Psoas muscle (tissue), 8 donors: Measurements from ENCODE around the gene MAPK11. TPM values are rescaled to one million over a fixed set of nuclear protein-coding genes. Genes with fewer than 3 reads are reported as not detected.

Experiments
- ATAC-seq, 4 donors: fragments of 200-7000 bp; cut with Tn5 transposase; one replicate each; pipeline ENCODE4 v1.9.1; 2020; ENCODE audit warnings: moderate library complexity in 3 of 4, mild to moderate bottlenecking in 2 of 4
- DNase-seq, 2 donors: peaks; one replicate each; pipeline ENCODE4 v3.0.0-alpha.2; 2020
- H3K27ac ChIP-seq: fragments of 200-600 bp; one replicate; pipeline ENCODE4 v1.8.0; 2022
- H3K27me3 ChIP-seq, 3 donors: fragments of 200-600 bp in 1 of 3; one replicate each; pipeline versions ENCODE4 v1.6.1 to v1.8.0; 2013 to 2022; ENCODE audit warnings: low read length in 2 of 3, mild to moderate bottlenecking in 2 of 3, moderate library complexity in 1 of 3; ENCODE audit not compliant: insufficient read depth in 3 of 3
- H3K36me3 ChIP-seq, 2 donors: fragments of 200-600 bp in 1 of 2; one replicate each; pipeline versions ENCODE4 v1.6.1 to v1.8.0; 2013 to 2022; ENCODE audit warnings: low read depth in 1 of 2, mild to moderate bottlenecking in 1 of 2, moderate library complexity in 1 of 2; ENCODE audit not compliant: insufficient read depth in 1 of 2
- H3K4me1 ChIP-seq: fragments of 200-600 bp; one replicate; pipeline ENCODE4 v1.8.0; 2022
- H3K4me3 ChIP-seq: fragments of 200-600 bp; one replicate; pipeline ENCODE4 v1.8.0; 2022; ENCODE audit warnings: mild to moderate bottlenecking
- H3K9me3 ChIP-seq: fragments of 200-600 bp; one replicate; pipeline ENCODE4 v1.8.0; 2022
- WGBS, 3 donors: extraction: QIAGEN DNeasy Blood & Tissue Kit; methylation state at CpG; one replicate each; pipeline versions ENCODE4 v1.1.6 to v1.1.7; 2013; 5-methylcytosine and 5-hydroxymethylcytosine counted together
- intact Hi-C, 2 donors: fragments of 100-400 bp; cut with DNase I; formaldehyde crosslinking; loops; one replicate each; pipeline versions ENCODE4 v1.11.0 to v1.14.2; 2022
- polyA plus RNA-seq, 3 donors: library from polyadenylated mRNA; stranded (reverse); fragments of 200-250 nt; gene quantifications; one replicate each; pipeline ENCODE4 v1.2.3, GENCODE V29; 2013
- total RNA-seq, 4 donors: library from RNA; stranded (reverse); fragmentation: NEBNext Ultra II Directional in 2 of 4; extraction: Animal tissue kit (Norgen Biotek cat#: 25700) in 2 of 4; gene quantifications; one replicate each; pipeline versions ENCODE4 v1.2.1 to v1.2.4, GENCODE V29; 2021 to 2023
- TF ChIP-seq, protein P1 (sequence below): fragments of 200-600 bp; IDR thresholded peaks from one replicate; pipeline ENCODE4 v1.8.0; 2022; ENCODE audit warnings: antibody characterized with exemption
- donor health status: healthy with polysubstance abuse.
- donor health status: DM: no; HTN: no; CAD: no; lungs with moderate emphysema.
- donor health status: Bipolar disorder and iron deficiency.
- donor health status: healthy.
- donor health status: DM: yes; HTN: yes; CAD: no.
- donor health status: DM: no; HTN: no; CAD: no.
- donor health status: DM: no; HTN: no; CAD: no.
- donor health status: DM: yes; HTN: yes; CAD: no.

The MAPK11 gene
- total and polyA plus RNA-seq, 7 donors, result 1.7 to 6.3 (median 4.8) TPM

DNA sequence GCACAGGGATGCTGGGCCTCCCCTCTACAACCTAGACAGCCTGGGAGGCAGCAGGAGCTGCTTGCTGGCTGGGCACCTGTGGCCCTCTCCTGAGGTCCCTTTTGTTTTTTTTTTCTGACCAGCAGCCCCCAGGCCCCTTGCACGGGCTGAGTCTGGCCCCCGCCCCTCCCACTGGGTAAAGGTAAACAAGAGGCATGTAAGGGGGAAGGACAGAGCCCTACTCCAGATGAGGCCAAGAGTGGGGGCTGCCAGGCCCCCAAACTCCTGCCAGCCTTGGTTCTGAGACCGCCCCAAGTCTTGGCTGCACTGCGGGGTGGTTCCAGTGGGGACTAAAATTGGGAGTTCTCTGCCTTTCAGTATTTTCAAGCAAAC is 28.1 kb upstream of the MAPK11 start:
- 73 to 92% (median 87%) methylated on average over 3 to 4 of the region's 4 CpGs for WGBS, 3 donors
- H3K4me3 ChIP-seq, result no peak overlapping the region
- H3K27me3 ChIP-seq, result peaks cover 0 to 5% (median 0%) of the 10 kb centered on the region in 3 donors
- no peaks in the 10 kb centered on the region for H3K9me3 ChIP-seq
- intact Hi-C loops, result no loop called here
- TF ChIP-seq, protein P1, sequence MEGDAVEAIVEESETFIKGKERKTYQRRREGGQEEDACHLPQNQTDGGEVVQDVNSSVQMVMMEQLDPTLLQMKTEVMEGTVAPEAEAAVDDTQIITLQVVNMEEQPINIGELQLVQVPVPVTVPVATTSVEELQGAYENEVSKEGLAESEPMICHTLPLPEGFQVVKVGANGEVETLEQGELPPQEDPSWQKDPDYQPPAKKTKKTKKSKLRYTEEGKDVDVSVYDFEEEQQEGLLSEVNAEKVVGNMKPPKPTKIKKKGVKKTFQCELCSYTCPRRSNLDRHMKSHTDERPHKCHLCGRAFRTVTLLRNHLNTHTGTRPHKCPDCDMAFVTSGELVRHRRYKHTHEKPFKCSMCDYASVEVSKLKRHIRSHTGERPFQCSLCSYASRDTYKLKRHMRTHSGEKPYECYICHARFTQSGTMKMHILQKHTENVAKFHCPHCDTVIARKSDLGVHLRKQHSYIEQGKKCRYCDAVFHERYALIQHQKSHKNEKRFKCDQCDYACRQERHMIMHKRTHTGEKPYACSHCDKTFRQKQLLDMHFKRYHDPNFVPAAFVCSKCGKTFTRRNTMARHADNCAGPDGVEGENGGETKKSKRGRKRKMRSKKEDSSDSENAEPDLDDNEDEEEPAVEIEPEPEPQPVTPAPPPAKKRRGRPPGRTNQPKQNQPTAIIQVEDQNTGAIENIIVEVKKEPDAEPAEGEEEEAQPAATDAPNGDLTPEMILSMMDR, result no peak
- no peak overlapping the region for H3K27ac ChIP-seq
- H3K4me1 ChIP-seq, result peaks cover 27% of the 10 kb centered on the region
- DNase-seq (no peak), ATAC-seq (no peak)
- H3K36me3 ChIP-seq, result no peaks in the 10 kb centered on the region

DNA sequence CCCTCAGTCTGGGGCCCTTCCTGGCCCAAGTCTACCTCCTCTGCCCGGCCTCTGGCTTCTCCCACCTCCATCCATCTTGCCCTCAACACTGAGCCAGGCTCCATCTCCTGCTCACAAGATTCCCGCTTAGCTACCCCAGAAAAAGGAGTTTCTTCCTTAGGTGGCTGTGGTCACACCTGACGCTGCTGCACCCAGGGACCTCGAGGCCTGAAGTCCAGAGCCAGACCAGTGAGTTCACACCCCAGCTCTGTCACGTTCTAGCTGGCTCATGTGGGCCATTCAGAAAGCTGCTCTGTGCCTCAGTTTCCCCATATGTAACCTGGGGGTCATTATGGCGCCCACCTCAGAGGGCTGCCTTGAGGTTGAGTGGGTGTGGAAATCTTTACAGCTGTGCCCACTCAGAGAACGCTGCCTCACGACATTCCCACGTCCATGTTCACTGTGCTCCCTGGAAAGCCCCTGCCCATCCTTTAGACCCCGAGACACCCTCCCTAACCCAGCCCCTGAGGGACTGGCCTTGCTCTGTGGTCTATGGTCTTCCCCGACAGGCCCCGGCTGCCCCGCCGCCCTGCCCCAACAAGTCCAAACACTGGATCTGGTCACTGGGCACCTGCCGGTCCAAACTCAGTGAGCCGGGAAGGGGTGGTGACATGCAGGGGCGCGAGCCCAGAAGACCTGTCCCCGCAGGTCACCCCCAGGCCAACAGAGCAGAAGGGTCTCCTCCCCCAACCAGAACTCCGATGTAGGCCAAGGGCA is 27.5 kb upstream of the MAPK11 start:
- Histone ChIP-seq H3K27me3 (peaks cover 0 to 5% (median 0%) of the 10 kb centered on the region in 3 donors), H3K27ac (no peak overlapping the region), H3K9me3 (no peaks in the 10 kb centered on the region), H3K36me3 (no peaks in the 10 kb centered on the region), H3K4me1 (peaks cover 24% of the 10 kb centered on the region), H3K4me3 (no peak overlapping the region)
- DNase-seq (no peak), ATAC-seq (no peak)
- TF ChIP-seq, protein P1, result no peak
- 85 to 94% (median 87%) methylated on average over 18 to 20 of the region's 20 CpGs for WGBS, 3 donors
- intact Hi-C loops, result no loop called here

DNA sequence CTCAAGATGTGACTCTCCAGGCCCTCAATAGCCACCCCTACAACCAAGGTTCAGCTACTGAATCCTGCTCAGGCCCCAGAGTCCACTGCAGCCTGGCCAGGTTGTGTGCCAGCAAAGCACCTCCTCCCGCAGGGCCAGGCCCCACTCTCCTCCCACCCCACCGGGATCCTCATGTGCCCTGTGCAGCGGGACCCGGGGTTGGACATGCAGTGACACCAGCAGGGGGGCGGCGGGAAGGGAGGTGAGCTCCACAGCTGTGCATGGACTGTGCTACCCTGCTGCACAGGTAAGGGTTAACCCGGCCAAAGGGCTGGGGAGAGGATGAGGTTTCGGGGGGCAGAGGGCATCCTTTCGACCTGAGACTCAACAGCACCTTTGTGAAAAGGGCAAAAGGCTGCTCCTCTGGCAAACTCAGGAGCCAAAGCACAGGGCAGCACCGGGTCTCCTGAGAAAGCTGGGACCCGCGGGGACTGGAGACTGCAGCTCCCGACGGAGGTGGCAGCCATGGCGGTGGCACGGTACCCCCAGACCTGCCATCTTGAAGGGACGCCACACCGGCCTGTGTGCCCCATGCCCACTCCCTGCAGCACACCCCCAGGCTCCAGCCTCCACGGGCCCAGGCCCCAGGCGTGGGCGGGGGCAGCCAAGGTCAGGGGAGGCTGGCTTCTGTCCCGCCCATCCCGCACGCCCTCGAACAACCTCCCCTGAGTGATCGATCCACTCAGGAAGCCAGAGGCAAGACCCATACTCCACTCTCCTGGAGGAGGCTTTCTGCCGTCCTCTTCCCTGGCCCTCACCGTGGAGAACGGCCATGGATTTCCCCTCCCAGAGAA is 26.7 kb upstream of the MAPK11 start:
- WGBS, 3 donors, result 55 to 75% (median 62%) methylated on average over 23 to 29 of the region's 29 CpGs
- intact Hi-C loops, result no loop called here
- ATAC-seq (no peak), DNase-seq (no peak)
- H3K36me3 ChIP-seq, result no peaks in the 10 kb centered on the region
- no peak overlapping the region for H3K27ac ChIP-seq
- H3K9me3 ChIP-seq, result no peaks in the 10 kb centered on the region
- peaks cover 0 to 5% (median 0%) of the 10 kb centered on the region in 3 donors for H3K27me3 ChIP-seq
- no peak overlapping the region for H3K4me3 ChIP-seq
- TF ChIP-seq, protein P1, result no peak
- H3K4me1 ChIP-seq, result peaks cover 15% of the 10 kb centered on the region

DNA sequence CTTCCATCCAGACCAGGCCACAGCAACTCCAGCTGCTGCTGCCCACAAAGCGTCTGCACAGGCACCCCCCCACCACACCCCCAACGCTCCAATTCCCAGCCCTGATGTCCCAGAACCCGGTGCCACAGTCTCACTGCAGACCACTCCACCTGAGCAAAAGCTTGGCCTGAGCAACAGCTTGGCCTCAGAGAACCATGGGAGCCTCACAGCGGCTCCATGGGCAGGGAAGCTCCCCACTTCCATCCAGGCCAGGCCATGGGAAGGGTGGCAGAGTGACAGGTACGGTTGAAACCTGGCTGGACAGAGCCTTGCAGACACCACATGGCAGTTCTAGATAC is 24.1 kb upstream of the MAPK11 start:
- Histone ChIP-seq H3K27me3 (peaks cover 0 to 1% (median 0%) of the 10 kb centered on the region in 3 donors), H3K4me1 (peaks cover 9% of the 10 kb centered on the region), H3K9me3 (no peaks in the 10 kb centered on the region), H3K4me3 (peak overlapping the region; percentile 38), H3K27ac (peak overlapping the region; percentile 63), H3K36me3 (peaks cover 0 to 9% of the 10 kb centered on the region in 2 donors)
- 47 to 61% (median 52%) methylated on average over 5 of the region's 5 CpGs for WGBS, 3 donors
- TF ChIP-seq, protein P1, result no peak
- no peak for DNase-seq
- ATAC-seq, result no peak
- intact Hi-C loops, result no loop called here
